Osteoblast (primary cell): ENCODE measurements around the gene DNM1L. TPM values are rescaled to one million over a fixed set of nuclear protein-coding genes. Genes with fewer than 3 reads are reported as not detected.

Experiments
- DNase-seq: peaks from one replicate; pipeline ENCODE4 v3.0.0; 2011; ENCODE audit warnings: low spot score, mixed read lengths; ENCODE audit not compliant: insufficient read length; ENCODE audit errors: missing footprints
- H2AFZ ChIP-seq: 2 replicates; pipeline ENCODE4 v1.6.0; 2011; ENCODE audit warnings: mild to moderate bottlenecking, low read length
- H3K27ac ChIP-seq: 2 replicates; pipeline ENCODE4 v1.5.1; 2011; ENCODE audit warnings: mild to moderate bottlenecking, low read depth, low read length, moderate library complexity
- H3K27me3 ChIP-seq: 2 replicates; pipeline ENCODE4 v1.6.0; 2012; ENCODE audit warnings: mild to moderate bottlenecking, control low read depth, inconsistent platforms, low read length, moderate library complexity; ENCODE audit not compliant: insufficient read depth
- H3K36me3 ChIP-seq: 2 replicates; pipeline ENCODE4 v1.5.1; 2011; ENCODE audit warnings: mild to moderate bottlenecking, low read length, control low read depth, moderate library complexity; ENCODE audit not compliant: insufficient read depth
- H3K4me1 ChIP-seq: 2 replicates; pipeline ENCODE4 v1.5.1; 2011; ENCODE audit warnings: mild to moderate bottlenecking, low read length, control low read depth, moderate library complexity; ENCODE audit not compliant: insufficient read depth
- H3K4me2 ChIP-seq: 2 replicates; pipeline ENCODE4 v1.6.0; 2011; ENCODE audit warnings: mild to moderate bottlenecking, low read length; ENCODE audit not compliant: insufficient read depth
- H3K4me3 ChIP-seq: fragments of 200-600 bp; sonication (generic); 3 replicates; pipeline ENCODE4 v1.5.1; 2012; ENCODE audit warnings: mild to moderate bottlenecking, low read length, inconsistent platforms; ENCODE audit not compliant: insufficient read depth
- H3K79me2 ChIP-seq: 2 replicates; pipeline ENCODE4 v1.6.0; 2012; ENCODE audit warnings: mild to moderate bottlenecking, low read length, control low read depth, inconsistent platforms; ENCODE audit not compliant: insufficient read depth
- H3K9me3 ChIP-seq: 2 replicates; pipeline ENCODE4 v1.5.1; 2011; ENCODE audit warnings: low read depth, low read length, control low read depth
- H4K20me1 ChIP-seq: 2 replicates; pipeline ENCODE4 v1.6.0; 2012; ENCODE audit warnings: mild to moderate bottlenecking, low read length, control low read depth; ENCODE audit not compliant: insufficient read depth
- total RNA-seq: library from RNA; depleted of rRNA; stranded (reverse); fragments of >200 nt; gene quantifications from 2 replicates; pipeline ENCODE4 v1.2.3, GENCODE V29; 2012
- TF ChIP-seq, protein P1 (sequence below): IDR thresholded peaks from 2 replicates; pipeline ENCODE4 v1.5.1; 2011; ENCODE audit warnings: mild to moderate bottlenecking, low read depth, low read length, moderate library complexity; ENCODE audit errors: extremely low read depth

Gene DNM1L
- total RNA-seq, 1 donor, result 74.9 TPM

DNA sequence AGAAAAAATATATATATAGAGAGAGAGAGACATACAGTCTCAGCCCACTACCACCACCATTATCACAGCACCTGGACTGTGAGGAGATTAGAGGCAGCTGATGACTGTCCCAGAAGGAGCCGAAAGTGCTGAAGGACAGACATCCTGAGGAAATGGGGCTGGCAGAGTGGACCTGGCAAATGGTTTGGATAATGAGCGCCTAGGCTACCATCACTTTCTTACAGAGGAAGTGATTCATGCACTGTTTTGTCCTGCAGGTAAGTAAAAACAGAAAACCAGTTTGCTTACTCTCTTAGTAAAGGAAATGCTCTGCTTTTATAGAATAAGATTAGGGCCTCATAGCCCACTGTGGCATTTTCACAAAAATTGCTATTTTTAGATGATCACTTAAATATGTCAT lies 28.6 kb upstream of the DNM1L start:
- Histone ChIP-seq H4K20me1 (no peaks in the 10 kb centered on the region), H3K4me3 (no peak overlapping the region), H3K27me3 (no peaks in the 10 kb centered on the region), H3K9me3 (no peaks in the 10 kb centered on the region), H3K4me1 (no peaks in the 10 kb centered on the region), H3K36me3 (no peaks in the 10 kb centered on the region), H3K4me2 (no peak overlapping the region), H3K27ac (no peak overlapping the region), H2AFZ (no peak overlapping the region), H3K79me2 (no peaks in the 10 kb centered on the region)
- TF ChIP-seq, protein P1, sequence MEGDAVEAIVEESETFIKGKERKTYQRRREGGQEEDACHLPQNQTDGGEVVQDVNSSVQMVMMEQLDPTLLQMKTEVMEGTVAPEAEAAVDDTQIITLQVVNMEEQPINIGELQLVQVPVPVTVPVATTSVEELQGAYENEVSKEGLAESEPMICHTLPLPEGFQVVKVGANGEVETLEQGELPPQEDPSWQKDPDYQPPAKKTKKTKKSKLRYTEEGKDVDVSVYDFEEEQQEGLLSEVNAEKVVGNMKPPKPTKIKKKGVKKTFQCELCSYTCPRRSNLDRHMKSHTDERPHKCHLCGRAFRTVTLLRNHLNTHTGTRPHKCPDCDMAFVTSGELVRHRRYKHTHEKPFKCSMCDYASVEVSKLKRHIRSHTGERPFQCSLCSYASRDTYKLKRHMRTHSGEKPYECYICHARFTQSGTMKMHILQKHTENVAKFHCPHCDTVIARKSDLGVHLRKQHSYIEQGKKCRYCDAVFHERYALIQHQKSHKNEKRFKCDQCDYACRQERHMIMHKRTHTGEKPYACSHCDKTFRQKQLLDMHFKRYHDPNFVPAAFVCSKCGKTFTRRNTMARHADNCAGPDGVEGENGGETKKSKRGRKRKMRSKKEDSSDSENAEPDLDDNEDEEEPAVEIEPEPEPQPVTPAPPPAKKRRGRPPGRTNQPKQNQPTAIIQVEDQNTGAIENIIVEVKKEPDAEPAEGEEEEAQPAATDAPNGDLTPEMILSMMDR, result no peak
- no peak for DNase-seq

DNA sequence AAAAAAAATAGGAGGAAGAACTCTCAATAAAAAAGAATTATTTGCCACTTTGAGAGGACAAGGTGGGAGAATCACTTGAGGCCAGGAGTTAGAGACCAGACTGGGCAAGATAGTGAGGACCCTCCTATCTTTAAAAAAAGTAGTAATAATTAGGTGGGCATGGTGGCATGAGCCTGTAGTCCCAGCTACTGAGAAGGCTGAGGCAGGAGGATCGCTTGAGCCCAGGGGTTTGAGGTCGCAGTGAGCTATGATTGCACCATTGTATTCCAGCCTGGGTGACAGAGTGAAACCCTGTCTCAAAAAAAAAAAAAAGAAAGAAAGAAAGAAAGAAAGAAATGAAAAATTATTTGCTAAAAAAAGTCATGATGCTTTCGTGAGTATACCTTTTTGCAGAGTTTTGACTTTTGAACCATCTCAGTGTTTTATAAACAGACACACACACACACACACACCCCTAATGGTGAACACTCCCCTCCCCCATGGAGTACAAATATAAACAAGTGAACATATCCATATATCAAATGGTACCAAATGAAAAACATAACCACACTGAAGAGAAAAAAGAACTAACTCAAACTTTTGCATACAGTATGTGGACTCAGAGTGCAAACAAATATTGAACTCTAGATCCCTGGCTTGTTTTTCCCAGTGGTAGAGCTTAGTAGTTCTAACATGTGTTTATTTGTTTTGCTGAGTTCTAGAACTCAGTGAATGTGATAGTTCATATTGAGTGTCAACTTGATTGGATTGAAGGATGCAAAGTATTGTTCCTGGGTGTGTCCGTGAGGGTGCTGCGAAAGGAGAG lies 27.7 kb upstream of the DNM1L start:
- H2AFZ ChIP-seq, result no peak overlapping the region
- no peaks in the 10 kb centered on the region for H3K4me1 ChIP-seq
- DNase-seq, result no peak
- H3K79me2 ChIP-seq, result no peaks in the 10 kb centered on the region
- H3K27ac ChIP-seq, result no peak overlapping the region
- no peaks in the 10 kb centered on the region for H3K36me3 ChIP-seq
- H4K20me1 ChIP-seq, result no peaks in the 10 kb centered on the region
- no peak overlapping the region for H3K4me3 ChIP-seq
- H3K9me3 ChIP-seq, result no peaks in the 10 kb centered on the region
- TF ChIP-seq, protein P1, result no peak
- H3K4me2 ChIP-seq, result no peak overlapping the region
- no peaks in the 10 kb centered on the region for H3K27me3 ChIP-seq

DNA sequence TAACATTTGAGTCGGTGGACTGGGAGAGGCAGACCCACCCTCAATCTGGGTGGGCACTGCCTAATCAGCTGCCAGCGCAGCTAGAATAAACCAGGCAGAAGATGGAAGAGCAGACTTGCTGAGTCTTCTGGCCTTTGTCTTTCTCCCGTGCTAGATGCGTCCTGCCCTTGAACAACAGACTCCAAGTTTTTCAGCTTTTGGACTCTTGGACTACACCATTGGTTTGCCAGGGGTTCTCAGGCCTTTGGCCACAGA lies 27.2 kb upstream of the DNM1L start:
- no peaks in the 10 kb centered on the region for H3K36me3 ChIP-seq
- H3K4me1 ChIP-seq, result no peaks in the 10 kb centered on the region
- DNase-seq, result no peak
- no peak overlapping the region for H2AFZ ChIP-seq
- H3K79me2 ChIP-seq, result no peaks in the 10 kb centered on the region
- H4K20me1 ChIP-seq, result no peaks in the 10 kb centered on the region
- TF ChIP-seq, protein P1, result no peak
- H3K4me3 ChIP-seq, result no peak overlapping the region
- no peaks in the 10 kb centered on the region for H3K27me3 ChIP-seq
- no peak overlapping the region for H3K27ac ChIP-seq
- no peaks in the 10 kb centered on the region for H3K9me3 ChIP-seq
- H3K4me2 ChIP-seq, result no peak overlapping the region

DNA sequence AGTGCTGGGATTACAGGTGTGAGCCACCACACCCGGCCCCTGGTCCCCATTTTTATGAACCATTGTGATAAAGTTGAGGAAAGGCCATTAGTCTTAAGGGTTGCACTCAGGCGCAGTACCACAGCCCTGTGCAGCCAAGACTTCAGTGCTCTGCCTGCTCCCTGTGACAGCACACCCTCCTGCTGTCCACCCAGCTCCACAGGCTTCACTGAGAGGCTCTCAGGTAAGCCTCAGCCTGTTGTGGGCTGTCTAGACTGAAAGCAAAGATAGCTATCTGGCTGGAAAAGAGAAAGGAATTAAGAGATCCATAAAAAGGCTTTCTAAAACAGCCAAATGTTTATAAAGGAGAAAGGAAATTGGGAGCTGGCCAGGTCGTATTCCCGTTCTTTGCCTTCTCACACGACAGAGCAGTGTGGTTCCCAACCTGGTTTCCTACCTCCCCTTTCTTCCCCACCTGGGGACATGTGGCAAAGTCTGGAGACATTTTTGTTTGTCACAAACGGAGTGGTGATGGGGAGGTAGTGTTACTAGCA lies 19.1 kb upstream of the DNM1L start:
- H2AFZ ChIP-seq, result peak overlapping the region; percentile 25
- no peaks in the 10 kb centered on the region for H3K36me3 ChIP-seq
- H3K4me1 ChIP-seq, result peaks cover 5% of the 10 kb centered on the region
- H3K27ac ChIP-seq, result peak overlapping the region; percentile 28
- H3K27me3 ChIP-seq, result no peaks in the 10 kb centered on the region
- TF ChIP-seq, protein P1, result no peak
- no peak overlapping the region for H3K4me3 ChIP-seq
- no peaks in the 10 kb centered on the region for H4K20me1 ChIP-seq
- DNase-seq, result no peak
- no peak overlapping the region for H3K4me2 ChIP-seq
- no peaks in the 10 kb centered on the region for H3K79me2 ChIP-seq
- H3K9me3 ChIP-seq, result no peaks in the 10 kb centered on the region
